SW480 (cell line): ENCODE results near the gene SLC9B2.
A peak's percentile ranks its signal among the peaks of the same experiment; 100 is the strongest.
"Not testable (repeated sequence)": the region's sequence is repeated elsewhere in the genome, so short reads cannot be mapped to it uniquely, and the experiment has no call there.

ENCODE experiments used
- DNase-seq: peaks from one replicate; pipeline ENCODE4 v3.0.0-alpha.2; 2016; ENCODE audit warnings: low spot score

Gene SLC9B2

DNA sequence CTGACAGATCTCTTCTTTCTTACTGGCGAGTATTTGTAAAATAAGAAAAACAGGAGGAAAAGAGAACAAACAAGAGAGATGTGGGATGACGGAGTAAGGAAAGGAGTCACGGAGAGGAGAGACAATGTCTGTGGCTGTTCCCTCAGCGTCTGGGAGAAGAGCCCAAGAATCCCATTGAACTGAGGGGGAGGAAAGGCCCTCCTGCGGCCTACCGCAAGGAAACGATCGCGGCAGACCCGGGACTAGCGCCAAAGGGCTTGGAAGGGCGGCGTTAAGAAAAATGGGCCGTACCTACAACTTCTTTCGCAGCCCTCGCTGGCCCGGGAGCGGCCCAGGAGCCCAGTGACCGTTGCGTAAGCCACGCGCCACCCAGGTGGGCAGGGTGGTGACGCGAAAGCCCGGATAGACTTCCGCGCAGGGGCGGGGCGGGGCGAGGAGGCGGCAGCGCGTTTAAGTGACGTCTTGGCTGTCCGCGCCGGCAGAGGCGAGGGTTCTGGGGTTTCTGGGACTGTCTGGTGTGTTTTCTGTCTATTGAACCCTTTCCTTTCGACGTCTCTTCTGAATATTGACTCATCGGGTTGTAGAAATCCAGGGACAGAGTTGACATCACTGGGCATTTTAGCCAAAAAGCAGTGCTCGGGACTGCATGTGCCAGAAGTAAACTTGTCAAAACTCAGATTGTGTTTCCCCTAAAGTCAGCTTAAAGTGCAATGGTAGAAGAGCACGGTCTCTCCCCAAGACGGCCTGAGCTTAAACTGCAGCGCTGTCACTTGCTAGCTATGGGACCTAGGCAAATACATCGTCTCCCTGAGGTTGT lies 57.0 kb downstream of the SLC9B2 start, which contains the start of gene SLC9B1:
Gene SLC9B1, minus strand, starts transcription at position 398 of the 817 bp plus-strand sequence. CDS start 27,994 bp downstream, outside the sequence.
- DNase-seq, result peak; percentile 83

DNA sequence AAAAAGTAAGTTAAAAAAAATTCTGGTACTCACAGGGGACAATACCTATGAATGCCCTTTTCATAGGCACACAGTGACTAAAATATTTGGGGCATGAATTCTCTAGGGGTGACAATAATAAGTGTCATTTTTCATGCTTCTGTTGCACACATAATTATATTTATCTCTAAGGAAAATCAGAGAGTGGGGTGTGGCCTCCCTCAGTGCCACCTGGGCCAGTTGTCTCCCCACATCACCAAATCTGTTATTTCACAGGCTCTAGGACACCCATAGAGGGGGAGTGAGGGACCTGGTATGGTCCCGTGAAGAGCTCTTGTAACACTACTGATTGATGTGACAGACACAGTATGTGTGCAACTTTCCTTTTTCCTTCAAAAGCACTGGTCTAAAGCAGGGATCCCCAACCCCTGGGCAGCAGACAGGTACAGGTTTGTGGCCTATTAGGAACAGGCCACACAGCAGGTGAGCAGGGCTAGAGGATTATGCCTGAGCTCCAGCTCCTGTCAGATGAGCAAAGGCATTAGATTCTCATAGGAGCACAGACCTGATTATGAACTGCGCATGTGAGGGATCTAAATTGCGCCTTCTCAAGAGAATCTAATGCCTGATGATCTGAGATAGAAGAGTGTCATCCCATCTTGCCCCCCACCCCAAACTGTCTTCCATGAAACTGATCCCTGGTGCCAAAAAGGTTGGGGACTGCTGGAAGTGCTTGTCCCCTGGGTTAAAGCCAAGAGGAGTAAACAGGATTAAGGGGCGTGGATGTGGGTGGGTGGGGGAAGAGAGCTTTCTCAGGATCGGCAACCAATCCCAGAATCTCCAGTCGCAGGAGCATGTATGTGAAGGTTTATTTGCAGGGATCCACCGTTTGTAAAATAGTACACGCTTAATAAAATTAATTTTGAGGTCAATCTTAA lies 57.9 kb downstream of the SLC9B2 start:
- DNase-seq, result peak; percentile 7

DNA sequence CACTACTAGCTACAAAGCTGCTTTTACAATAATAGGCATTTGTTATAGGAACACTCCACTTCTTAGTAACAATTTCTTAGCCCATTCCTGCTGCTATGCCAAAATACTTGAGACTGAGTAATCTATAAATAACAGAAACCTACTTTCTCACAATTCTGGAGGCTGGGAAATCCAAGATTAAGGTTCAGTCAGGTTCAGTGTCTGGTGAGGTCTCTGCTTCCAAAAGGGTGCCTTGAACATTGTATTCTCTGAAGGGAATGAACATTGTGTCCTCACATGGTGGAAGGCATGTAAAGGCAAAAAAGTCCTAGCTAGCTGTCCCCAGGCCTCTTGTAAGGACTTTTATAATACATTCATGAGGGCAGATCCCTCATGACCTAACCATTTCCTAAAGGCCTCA lies 64.0 kb downstream of the SLC9B2 start:
- DNase-seq, result no peak

DNA sequence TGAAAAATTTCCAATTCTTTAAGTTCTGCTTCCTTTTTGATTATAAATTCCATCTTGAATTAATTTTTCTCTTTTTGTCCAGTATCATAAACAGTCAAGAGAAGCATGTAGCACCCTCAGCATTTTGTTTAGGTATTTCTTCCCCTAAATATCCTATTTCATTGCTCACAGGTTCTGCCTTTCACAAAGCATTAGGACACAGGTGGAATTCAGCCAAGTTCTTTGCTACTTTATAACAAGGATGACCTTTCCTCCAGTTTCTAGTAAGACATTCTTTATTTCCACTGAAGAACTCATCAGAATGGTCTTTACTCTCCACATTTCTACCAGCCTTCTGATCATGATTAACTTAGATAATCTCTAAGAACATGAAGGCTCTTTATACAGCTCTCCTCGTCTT lies 64.5 kb downstream of the SLC9B2 start:
- no peak for DNase-seq

DNA sequence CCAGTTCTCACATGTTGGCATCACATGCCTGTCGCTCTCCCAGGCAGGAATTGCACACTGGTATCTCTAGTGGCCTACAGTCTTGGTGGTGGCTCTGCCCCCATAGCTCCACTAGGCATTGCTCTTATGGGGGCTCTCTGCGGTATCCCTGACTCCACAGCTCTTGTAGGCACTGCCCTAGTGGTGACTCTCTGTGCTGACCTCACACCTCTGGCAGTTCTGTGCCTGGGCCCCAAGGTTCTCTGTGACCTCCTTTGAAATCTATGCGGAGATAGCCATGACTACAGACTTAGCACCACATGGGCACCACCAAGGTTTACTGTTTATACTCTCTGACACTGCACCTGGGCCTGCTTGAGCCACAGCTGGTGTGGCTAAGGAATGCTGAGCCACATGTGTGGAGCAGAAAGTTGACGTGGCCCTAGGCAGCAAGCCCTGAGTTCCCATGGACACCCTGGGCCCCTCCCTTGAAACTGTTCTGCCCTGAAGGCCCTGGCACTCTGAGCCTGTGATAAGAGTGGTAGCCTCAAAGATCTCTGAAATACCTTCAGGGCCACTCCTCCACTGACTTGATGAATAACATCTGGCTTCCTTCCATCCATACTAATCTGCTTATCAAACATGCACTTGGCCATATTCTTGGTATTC lies 65.1 kb downstream of the SLC9B2 start:
- DNase-seq, result no peak

DNA sequence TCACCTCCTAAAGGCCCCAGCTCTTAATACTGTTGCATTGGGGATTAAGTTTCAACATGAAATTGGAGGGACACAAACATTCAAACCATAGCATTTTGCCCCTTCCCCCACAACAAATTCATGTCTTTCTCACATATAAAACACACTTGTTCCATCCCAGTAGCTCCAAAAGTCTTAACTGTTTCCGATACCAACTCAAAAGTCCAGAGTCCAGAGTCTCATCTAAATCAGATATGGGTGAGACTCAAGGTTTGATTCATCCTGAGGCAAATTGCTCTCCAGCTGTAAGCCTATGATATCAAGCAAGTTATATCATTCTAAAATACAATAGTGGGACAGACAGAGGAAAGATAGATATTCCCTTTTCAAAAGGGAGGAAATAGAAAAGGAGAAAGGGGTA lies 65.8 kb downstream of the SLC9B2 start:
- no peak for DNase-seq

DNA sequence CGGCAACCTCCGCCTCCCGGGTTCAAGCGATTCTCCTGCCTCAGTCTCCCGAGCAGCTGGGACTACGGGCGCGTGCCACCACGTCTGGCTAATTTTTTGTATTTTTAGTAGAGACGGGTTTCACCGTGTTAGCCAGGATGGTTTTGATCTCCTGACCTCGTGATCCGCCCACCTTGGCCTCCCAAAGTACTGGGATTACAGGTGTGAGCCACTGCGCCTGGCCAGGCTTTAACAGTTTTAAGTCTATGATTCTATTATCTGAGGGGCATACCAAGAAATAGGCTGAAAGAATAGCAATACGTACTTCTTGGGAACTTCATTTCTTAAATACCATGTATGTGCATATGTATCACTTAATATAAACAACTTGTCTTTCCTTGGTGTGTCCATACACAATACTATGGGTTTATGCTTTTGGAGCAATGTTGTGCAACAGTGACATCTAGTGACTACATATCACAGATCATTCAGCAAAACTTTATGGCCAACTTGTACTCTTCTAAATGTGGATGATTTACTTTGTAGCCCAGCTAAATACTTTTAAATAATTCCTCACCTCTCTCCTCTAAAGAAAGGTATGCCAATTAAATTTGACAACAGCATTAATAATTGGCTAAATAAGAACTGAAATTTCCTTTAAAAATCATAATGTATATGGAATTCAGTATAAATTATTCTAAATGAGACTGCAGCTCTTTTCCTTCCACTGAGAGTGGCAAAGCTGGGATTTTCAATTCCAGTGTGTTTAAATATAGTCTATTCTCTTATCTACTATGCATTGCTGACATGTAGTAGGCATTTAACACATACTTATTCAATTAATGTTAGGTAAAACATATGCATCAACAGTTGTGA lies 67.5 kb downstream of the SLC9B2 start:
- DNase-seq, result peak; percentile 58

DNA sequence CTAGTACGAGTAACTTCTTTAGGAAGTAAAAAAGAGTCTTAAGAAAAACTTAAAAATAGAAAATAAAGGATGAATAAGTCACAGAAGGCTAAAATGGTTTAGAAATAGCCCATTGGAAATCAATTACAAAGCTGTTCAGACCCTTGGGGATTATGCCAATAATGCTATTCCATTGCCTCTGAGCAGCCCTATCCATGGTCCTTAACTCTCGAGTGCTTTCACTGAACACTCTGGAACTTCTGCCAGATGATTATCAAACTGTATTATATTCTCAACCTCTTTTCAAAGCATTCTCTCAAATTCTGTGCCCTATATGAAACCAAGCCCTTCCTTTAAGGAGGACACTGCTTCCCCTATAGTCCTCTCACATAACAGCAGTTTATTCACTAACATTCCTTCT lies 74.0 kb downstream of the SLC9B2 start:
- DNase-seq, result no peak

DNA sequence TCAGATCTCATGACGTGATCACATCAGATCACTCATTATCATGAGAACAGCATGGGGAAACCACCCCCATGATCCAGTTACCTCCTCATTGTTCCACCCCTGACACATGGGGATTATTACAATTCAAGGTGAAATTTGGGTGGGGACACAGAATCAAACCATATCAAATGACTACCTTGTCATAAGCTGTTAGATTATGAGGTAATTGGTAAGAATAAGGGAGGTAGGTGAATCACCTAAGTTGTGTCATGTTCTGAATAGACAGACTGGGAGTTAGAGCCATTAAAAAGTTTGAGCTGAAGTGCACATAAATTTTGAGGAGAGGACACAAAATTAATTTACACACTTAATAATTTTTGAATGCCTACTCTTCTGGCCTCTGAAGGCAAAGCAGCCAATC lies 81.8 kb downstream of the SLC9B2 start:
- no peak for DNase-seq

DNA sequence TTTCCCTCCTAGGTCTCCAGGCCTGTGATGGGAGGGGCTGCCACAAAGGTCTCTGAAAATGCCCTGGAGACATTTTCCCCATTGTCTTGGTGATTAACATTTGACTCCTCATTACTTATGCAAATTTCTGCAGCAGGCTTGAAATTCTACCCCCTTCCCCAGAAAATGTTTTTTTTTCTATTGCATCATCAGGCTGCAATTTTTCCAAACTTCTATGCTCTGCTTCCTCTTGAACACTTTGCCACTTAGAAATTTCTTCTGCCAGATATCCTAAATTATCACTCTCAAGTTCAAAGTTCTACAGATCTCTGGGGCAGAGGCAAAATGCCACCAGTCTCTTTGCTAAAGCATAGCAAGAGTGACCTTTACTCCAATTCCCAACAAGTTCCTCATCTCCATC lies 82.6 kb downstream of the SLC9B2 start:
- not testable (repeated sequence) for DNase-seq

DNA sequence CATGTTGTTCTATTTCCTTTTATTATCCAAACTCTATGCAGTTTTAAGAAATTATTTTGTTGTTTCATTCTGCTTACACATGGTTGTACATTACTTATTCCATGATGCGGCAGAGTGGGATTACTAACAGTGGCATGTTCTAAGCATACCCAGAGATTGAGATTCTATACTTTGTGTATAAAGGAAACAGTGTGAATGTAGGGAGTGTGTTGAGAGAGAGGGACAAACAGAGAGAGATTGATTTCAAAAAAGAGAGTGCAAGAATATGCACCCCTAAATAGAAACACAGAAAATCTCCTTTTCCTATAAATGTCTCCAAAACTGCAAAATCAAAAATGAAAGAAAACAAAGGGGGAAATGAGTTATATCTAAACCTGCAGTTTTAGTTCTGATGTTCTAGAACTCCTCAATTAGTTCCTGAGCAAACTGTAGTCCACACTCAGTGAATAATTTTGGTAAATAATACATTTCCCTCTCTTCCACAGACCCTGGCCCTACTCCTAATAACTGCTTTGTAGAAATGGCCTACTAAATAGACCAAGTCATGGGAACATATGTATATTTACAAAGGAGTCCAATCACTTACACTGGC lies 88.0 kb downstream of the SLC9B2 start:
- no peak for DNase-seq

DNA sequence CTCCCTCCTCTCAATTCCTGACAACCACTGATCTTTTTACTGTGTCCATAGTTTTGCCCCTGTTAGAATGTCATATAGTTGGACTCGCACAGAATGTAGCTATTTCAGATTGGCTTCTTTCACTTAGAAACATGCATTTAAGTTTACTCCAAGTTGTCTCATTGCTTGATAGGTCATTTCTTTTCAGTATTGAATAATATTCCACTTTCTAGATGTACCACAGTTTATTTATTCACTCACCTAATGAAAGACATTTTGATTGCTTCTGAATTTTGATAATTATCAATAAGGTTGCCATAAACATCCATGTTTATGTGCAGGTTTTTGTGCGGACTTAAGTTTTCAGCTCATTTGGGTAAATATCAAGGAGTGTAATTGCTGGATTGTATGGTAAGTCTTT lies 95.6 kb downstream of the SLC9B2 start:
- DNase-seq, result no peak
